HG03175 (cell line): ENCODE measurements around the gene TATDN2.
"Not testable (repeated sequence)": the region's sequence is repeated elsewhere in the genome, so short reads cannot be mapped to it uniquely, and the experiment has no call there.

ENCODE experiments used
- ATAC-seq: cut with Tn5 transposase; IDR thresholded peaks from one replicate; pipeline ENCODE4 v1.9.1; 2021; ENCODE audit warnings: mild to moderate bottlenecking, moderate library complexity; ENCODE audit not compliant: unreplicated experiment

TATDN2 gene

GRCh38 chr3:10268930-10269329 is 20.7 kb downstream of the TATDN2 start:
- ATAC-seq, result no peak

- ATAC-seq, result no peak
Measured at GRCh38 chr3:10269443-10269842, 21.2 kb downstream of the TATDN2 start.

DNA sequence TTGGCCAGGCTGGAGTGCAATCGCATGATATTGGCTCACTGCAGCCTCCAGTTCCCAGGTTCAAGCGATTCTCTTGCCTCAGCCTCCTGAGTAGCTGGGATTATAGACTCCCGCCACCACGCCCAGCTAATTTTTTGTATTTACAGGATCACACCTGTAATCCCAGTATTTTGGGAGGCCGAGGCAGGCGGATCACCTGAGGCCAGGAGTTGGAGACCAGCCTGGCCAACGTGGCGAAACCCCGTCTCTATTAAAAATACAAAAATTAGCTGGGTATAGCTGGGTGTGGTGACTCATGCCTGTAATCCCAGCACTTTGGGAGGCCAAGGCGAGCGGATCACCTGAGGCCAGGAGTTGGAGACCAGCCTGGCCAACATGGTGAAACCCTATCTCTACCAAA is 24.2 kb downstream of the TATDN2 start:
- not testable (repeated sequence) for ATAC-seq

DNA sequence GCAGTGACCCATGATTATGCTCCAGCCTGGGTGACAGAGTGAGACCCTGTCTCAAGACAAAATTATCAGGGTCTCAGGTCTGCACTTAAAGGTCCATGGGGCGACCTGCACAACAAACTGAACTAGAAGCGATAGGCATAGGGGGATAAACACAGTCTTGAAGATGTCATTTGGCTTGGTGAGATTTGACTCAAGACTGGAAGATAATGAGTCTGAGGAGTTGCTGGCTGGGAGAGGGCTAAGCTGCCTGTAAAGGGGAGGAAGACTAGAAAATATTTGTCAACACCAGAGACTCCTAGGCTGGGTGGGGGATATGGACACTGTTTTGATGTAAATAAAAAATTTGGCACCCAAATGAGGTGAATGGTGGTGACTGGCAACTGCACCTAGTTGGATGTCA is 24.7 kb downstream of the TATDN2 start:
- ATAC-seq, result no peak

DNA sequence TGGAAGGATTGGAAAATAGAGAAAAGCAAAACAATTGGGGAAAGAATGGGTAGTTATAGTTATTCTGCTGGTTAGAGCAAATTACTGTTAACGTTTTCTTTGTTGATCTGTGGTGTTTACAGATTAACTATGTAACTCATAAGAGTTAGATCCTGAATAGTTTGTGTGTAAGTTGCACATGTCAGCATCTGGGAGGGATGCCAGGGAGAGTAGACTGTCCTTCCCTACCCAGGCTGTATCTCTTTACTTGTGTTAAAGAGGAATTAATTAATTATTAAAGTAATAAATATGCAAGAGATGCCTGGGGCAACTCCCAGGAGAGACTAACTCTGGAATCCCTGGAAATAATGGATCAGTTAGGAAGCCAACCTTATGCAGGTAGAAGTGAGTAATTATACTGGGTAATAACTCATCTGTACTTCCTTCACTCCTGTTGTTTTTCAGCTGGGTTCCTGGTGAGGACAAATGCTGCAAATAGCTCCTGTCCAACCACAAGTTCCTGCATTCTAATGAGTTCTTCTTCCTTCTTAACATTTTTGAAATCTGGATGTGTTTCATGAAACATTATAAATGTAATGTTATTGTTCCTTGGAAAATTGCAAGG is 25.5 kb downstream of the TATDN2 start:
- no peak for ATAC-seq

DNA sequence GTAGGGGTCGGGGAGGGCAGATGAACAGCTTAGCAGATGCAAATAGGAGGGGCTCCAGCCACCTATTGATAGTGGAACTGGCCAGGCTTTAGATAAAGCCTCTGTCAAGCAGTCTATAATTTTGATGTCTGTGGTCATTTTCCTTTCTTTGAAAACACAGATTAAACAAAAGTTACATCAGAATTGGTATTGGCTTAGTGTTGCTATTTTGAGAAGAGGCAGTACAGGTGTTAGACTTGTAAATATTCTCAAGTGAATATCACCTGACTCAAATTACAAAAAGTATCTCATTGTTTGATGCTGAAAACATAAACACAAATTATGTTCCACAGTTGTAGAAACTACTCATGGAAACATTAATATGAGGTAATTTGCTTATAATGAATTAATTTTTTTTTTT is 26.3 kb downstream of the TATDN2 start:
- ATAC-seq, result no peak

- no peak for ATAC-seq
Measured at GRCh38 chr3:10277115-10277625, 28.9 kb downstream of the TATDN2 start.

- ATAC-seq, result no peak
Measured at GRCh38 chr3:10278501-10278900, 30.2 kb downstream of the TATDN2 start.

GRCh38 chr3:10279384-10280176 is 31.3 kb downstream of the TATDN2 start:
- no peak for ATAC-seq

DNA sequence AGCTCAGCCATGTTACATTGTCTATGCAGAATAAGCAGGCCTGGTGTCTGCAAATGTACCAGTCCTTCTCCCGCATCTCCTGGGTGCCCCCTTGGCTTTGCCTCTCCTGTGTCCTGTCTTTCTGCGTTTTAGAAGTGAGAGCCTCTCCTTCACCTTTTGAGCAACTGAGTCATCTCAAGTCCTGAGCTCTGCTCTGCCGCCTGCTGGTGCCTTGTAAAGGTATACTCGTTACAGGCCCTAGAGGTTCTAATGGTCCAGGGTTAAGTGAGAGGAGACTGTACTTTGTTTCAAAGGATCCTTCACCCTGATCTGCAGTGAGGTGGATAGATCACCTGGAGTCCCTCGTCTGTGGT is 31.9 kb downstream of the TATDN2 start:
- ATAC-seq, result no peak

GRCh38 chr3:10280571-10280970 is 32.3 kb downstream of the TATDN2 start:
- no peak for ATAC-seq

DNA sequence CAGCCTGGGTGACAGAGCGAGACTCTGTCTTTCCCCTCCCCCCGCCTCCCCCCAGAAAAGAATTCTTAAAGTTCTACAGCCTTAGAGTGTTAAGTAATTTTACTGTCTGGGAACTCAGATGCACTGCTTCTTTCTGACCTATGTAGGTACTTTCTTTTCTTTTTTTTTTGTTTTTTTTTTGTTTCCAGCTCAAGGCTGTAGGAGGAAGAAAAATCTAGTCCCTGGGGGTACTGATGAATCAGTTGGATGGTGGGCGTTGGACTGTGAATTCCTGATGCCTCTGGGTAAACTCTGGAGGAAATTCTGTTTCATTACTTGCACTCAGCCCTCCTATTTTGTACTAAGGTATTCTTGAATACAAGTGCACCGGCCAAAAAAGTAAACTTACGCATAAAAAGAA is 33.7 kb downstream of the TATDN2 start:
- ATAC-seq, result no peak

- ATAC-seq, result no peak
Measured at GRCh38 chr3:10283638-10284037, 35.4 kb downstream of the TATDN2 start.

DNA sequence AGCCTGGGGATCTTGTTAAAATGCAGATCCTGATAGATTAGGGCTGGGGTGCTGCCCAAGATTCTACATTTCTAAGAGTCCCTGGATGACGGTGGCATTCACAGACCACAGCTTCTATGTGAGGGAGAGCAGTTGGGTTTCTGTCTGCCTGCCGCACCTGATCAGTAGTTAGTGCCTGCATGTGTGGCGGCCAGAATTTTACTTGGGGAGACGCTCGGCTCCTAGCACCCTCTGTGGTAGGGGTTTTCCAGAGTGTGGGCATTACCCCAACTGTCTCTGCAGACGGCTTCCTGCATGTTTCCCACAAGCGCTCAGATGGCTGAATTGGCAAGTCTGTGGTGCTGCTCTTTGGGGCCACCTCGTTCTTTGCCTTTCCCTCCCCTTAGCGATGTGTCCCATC is 36.2 kb downstream of the TATDN2 start:
- no peak for ATAC-seq

DNA sequence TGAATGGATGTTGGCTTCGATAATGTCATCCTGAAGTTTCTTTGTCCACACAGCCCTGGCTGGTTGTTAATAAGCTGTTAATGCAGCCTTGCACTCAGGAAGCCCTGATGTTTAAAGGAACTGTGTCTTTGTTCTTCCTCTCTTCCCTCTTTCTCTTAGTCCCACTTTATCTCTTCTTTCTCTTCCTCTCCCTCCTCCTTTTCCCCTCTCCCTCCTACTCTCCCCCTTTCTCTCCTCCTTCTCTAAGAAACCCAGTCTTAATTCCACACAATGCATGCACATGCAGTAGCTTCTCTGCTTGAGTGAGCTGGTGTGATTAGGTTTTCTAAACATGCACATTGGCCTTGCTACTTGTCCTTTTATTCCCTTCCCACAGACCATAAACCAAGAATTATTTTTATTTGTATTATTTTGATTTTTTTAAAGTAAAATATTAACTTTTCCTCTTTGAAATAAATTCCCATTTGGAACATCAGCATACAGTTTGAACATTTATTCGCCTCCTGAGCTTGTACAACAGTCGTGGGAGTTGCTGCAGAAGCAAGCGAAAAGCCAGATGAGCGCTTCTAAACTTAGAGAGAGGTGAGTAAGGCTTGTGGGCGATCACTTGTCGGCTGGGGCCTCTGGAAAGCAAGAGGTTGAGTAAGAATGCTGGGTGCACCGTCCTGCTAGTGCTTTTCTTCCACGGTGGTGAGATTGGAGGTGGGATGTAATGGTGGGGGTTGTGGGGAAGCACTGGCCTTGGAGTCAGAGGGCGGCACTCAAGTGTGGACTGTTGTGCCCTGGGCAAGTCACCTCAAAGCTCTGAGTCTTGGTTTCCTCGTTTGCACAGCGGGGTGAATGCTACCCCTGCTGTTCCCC is 37.2 kb downstream of the TATDN2 start:
- ATAC-seq, result no peak

- no peak for ATAC-seq
Measured at GRCh38 chr3:10286133-10286524, 37.9 kb downstream of the TATDN2 start.

- no peak for ATAC-seq
Measured at GRCh38 chr3:10286596-10287295, 38.5 kb downstream of the TATDN2 start.

- no peak for ATAC-seq
Measured at GRCh38 chr3:10287936-10288574, 39.8 kb downstream of the TATDN2 start.

GRCh38 chr3:10288575-10288960 is 40.3 kb downstream of the TATDN2 start:
- ATAC-seq, result no peak

DNA sequence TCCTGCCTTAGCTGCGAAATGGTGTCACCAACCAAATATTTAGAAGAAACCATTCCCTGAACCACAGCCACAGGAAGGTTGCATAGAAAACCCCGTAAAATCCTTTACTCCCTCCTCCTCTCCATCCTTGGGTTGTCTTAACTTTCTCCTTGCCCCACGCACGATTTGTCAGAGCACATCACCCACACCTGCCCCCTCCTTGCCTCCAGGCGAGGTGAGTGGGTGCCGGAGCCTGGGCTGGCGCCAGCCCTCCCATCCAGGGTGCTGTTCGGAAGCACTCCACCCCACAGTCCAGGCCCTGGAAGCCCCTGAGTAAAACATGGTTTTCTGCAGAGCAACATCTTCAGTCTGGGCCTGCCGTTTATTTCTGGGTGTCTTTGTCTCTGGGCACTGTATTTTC is 40.8 kb downstream of the TATDN2 start:
- no peak for ATAC-seq
